GM21737 (cell line): Measurements from ENCODE around the gene LATS2.
"Not testable (repeated sequence)": the region's sequence is repeated elsewhere in the genome, so short reads cannot be mapped to it uniquely, and the experiment has no call there.

Experiments used
- ATAC-seq: cut with Tn5 transposase; IDR thresholded peaks from one replicate; pipeline ENCODE4 v1.9.1; 2021; ENCODE audit warnings: mild to moderate bottlenecking, moderate library complexity; ENCODE audit not compliant: unreplicated experiment

Gene LATS2

GRCh38 chr13:20969182-20969581, 92.2 kb downstream of the LATS2 start:
- no peak for ATAC-seq

DNA sequence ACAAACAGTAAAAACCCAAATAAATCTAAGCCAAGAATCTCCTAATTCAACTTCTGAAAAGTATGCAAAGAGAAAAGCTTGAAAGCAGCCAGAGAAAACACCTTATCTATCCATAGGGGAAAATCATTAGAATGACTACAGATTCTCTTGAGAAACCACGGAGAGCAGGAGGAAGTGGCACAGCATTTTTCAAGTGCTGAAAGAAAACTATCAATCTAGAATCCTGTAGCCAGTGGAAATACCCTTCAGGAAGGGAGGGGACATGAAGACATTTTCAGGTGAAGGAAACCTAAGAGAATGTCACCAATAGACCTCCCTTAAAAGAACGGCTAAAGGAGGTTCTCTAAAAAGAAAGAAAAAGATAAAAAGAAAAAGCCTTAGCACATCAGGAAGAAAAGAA, 92.6 kb downstream of the LATS2 start:
- ATAC-seq = no peak

DNA sequence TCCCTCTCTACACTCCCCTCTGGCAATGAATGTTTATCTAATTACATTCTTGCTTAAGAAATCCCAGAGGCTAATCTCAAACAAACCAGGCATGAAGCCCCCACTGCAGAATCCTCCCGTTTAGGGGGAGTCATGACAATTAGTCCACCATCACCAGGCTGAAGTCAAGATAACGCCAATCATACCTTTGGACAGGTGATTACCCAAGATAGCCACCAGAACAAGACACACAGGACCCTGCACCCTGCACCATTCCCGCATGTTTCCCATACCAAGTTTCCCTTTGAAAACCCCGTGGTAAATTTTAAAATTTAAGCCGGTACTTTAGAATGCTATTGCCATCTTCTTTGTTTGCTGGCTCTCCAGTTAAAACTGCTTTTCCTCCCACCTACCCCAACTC, 94.0 kb downstream of the LATS2 start:
- ATAC-seq = no peak

DNA sequence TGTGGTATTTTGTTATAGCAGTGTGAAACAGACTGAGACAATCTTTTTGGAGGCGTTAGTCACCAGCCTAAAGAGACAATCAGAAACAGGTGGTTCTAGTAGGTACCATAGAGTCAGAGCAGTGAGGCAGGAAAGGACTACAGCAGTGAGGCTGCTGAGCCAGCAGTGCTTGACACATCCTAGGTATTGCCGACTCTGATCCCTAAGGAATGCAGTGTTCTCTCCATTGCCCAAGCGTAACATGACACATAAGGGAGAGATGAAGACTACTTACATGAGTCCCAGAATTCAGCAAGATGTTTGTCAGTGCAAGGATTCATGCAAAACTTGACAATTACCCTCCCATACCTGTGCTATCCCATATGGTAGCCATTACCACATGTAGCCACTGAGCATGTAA, 96.5 kb downstream of the LATS2 start:
- no peak for ATAC-seq

- not testable (repeated sequence) for ATAC-seq
These were observed 99.7 kb downstream of the LATS2 start for GRCh38 chr13:20961663-20962062.

DNA sequence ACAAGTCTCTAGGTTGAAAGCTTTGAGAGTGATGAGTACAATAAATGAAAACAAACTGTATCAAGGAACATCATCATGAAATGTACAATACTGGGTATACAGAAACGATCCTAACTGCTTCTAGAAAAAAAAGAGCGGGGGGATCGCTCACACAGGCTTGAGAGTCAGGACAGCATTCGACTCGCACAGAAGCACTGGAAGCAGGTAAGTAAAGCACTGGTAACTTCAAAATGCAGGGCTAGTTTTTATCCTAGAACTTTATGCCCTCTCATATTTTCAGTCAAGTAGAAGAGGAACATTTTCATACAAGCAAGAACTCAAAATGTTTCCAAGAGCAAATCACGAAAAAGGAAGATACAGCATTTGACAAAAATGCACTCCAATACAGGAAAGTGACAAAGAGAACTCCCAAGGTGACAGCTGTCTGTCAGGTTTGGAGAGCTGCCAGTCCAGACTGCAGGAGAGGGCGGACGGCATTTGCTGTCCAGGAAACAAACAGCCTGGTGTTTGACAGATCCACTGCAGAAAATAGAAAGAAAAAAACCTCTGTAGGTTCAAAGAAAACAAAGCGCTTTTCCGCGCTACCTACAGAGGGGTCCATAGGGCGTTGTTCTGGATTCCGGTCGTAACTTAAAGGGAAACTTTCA, 100.6 kb downstream of the LATS2 start:
- no peak for ATAC-seq

DNA sequence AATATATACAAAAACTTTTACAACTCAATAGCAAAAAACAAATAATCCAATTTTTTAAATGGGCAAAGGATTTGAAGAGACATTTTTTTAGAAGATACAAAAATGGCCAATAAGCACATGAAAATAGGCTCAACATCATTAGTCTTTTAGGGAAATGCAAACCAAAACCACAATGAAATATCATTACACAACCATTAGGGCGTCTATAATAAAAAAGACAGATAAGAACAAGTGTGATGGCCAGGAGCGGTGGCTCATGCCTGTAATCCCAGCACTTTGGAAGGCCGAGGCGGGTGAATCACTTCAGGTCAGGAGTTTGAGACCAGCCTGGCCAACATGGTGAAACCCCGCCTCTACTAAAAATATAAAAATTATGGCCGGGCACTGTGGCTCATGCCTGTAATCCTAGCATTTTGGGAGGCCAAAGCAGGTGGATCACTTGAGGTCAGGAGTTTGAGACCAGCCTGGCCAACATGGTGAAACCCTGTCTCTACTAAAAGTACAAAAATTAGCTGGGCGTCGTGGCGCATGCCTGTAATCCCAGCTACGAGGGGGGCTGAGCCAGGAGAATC, 104.3 kb downstream of the LATS2 start:
- ATAC-seq = not testable (repeated sequence)

- ATAC-seq = no peak
These were observed 105.9 kb downstream of the LATS2 start for GRCh38 chr13:20955496-20955895.

GRCh38 chr13:20953245-20953931, 108.0 kb downstream of the LATS2 start:
- ATAC-seq = no peak

- no peak for ATAC-seq
These were observed 108.5 kb downstream of the LATS2 start for GRCh38 chr13:20952838-20953237.

GRCh38 chr13:20948001-20948400, 113.4 kb downstream of the LATS2 start:
- ATAC-seq = not testable (repeated sequence)

DNA sequence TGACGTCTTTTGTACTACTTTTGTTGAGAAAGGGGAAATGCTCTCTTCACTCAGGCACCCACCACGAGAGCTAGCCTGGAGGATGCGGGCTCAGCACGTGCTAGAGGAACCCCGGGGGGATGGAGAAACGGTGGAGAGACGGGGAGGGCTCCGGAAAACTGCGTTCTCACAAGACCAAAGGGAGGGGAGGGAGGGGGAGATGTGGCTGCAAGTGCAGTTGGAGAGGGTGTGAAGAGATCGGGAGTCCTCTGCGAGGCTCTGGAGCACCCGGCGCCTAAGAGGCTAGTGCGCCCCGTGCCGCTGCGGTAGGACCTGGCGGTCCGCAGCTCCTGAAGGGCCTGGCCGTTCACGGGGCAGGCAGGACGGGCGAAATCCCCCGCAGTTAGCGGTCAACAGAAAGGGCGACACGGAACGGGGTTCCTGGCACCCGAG, 115.4 kb downstream of the LATS2 start:
- no peak for ATAC-seq

GRCh38 chr13:20942938-20943559, 118.3 kb downstream of the LATS2 start:
- no peak for ATAC-seq

GRCh38 chr13:20940511-20940910, 120.9 kb downstream of the LATS2 start:
- ATAC-seq = not testable (repeated sequence)

DNA sequence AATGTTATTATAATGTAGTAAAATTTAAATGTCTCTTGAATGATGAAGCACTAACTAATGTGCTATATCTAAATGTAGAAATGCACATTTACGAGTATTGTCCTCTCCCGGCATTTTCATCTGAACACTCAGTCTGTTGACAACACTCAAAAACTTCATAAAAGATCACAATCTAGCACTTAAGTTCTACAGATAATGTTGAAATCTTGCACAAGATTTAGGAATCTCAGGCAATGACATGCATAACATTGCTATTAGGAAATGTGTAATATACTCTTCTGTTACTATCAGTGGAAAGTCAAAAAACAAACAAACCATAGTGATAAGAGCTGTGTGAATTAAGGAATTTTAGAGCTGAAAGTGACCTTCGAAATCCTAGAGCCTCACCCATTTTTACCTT, 121.3 kb downstream of the LATS2 start:
- no peak for ATAC-seq

DNA sequence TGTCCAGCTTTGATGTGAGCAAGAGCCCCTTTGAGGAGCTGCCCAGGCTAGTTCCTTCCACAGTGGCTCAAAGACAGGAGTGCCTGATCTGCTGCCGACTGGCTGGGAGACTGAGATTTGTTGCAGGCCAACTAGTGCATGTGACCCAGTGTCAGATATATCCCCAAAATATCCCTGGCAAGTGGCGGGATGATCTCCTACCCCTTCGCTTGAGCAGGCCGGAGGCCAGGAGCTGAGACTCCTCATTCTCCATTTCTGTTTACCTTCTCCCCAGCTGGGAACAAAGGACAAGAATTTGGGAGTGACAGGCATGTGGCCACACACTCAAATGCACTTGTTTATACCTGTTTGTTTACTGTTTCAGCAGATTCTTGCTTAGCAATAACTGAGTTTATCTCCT, 121.7 kb downstream of the LATS2 start:
- ATAC-seq = no peak

DNA sequence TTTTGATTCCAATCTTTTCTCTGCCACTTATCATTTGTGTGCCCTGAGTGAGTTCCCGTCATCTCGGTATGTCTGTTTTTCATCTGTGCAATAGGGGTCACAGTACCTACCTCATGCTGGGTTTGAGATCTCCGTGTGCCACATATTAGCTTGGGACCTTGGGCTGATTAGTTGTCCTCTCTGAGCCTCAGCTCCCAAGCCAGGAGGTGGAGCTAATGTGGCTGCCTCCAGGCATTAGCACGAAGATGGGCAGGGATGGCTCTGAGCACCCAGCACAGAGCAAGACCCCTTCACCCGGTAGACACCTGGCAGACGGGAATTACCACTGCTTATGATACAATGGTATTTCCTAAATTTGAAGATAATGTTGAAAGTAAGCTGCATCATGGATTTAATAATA, 123.1 kb downstream of the LATS2 start:
- ATAC-seq = no peak

GRCh38 chr13:20927596-20928257, 133.7 kb downstream of the LATS2 start:
- no peak for ATAC-seq

DNA sequence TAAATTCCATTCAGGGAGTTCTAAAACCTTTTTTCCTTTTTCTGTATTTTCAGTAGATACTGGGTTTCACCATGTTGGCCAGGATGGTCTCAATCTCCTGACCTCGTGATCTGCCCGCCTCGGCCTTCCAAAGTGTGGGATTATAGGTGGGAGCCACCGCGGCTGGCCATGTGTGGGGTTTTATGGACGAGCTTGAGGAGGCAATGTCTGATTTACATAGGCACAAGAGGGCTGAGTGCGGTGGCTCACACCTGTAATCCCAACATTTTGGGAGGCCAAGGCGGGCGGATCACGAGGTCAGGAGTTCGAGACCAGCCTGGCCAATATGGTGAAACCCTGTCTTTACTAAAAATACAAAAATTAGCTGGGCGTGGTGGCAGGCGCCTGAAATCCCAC, 136.0 kb downstream of the LATS2 start:
- not testable (repeated sequence) for ATAC-seq

GRCh38 chr13:20924758-20925394, 136.5 kb downstream of the LATS2 start:
- ATAC-seq = no peak

- ATAC-seq = no peak
These were observed 138.1 kb downstream of the LATS2 start for GRCh38 chr13:20923272-20923671.
